HCT116 (cell line): ENCODE results near the gene RNF13. TPM values are rescaled to one million over a fixed set of nuclear protein-coding genes. Genes with fewer than 3 reads are reported as not detected.
A peak's percentile ranks its signal among the peaks of the same experiment; 100 is the strongest.

Source experiments
- ATAC-seq: fragments of 200-7000 bp; cut with Tn5 transposase; 2 replicates; pipeline ENCODE4 v1.9.1; 2020; ENCODE audit warnings: mild to moderate bottlenecking, moderate library complexity
- BruUV-seq: library from RNA; stranded (reverse); fragments of 400-500 nt; replicated peaks from 2 replicates; lab custom pipeline; 2021; lab: Mats Ljungman, UMichigan
- CTCF ChIA-PET: fragments of 300-600 bp; sonication (Branson Sonifier 250); formaldehyde crosslinking; loops from one replicate; lab custom pipeline; 2021; ENCODE audit warnings: antibody characterized with exemption; lab: Charles Lee
- POLR2A ChIA-PET: fragments of 300-600, 350-600 bp; sonication (Branson Sonifier 250); formaldehyde crosslinking; loops from one replicate; lab custom pipeline; 2021; ENCODE audit warnings: antibody characterized with exemption; lab: Charles Lee
- RAD21 ChIA-PET, 2 experiments: fragments of 300-600 bp; sonication (Branson Sonifier 250); formaldehyde crosslinking; loops; one replicate each; lab custom pipeline; 2023; ENCODE audit warnings: low total read pairs in 2 of 2; ENCODE audit not compliant: uncharacterized antibody in 2 of 2, unreplicated experiment in 2 of 2, low non-redundant PET in 1 of 2; lab: Charles Lee
- DNase-seq: peaks from one replicate; pipeline ENCODE4 v3.0.0-alpha.2; 2010; ENCODE audit warnings: low read depth, low spot score
- H2AFZ ChIP-seq: fragments of 200-600 bp; shearing (Covaris generic), sonication (generic); 2 replicates; pipeline ENCODE4 v1.6.1; 2017; ENCODE audit warnings: low read depth, mixed run types, mixed read lengths, antibody characterized with exemption, low read length; ENCODE audit not compliant: poor library complexity, severe bottlenecking
- H3K27ac ChIP-seq: 2 replicates; pipeline ENCODE4 v1.5.1; 2012; ENCODE audit warnings: low read depth, low read length
- H3K27me3 ChIP-seq: fragments of 200-600 bp; sonication (generic); 2 replicates; pipeline ENCODE4 v1.6.1; 2016; ENCODE audit warnings: mixed run types, low read length, mixed read lengths; ENCODE audit not compliant: insufficient read depth
- H3K36me3 ChIP-seq, 2 experiments: fragments of 200-500 bp in 1 of 2; fragments of 200-600 bp in 1 of 2; sonication (Bioruptor generic) in 1 of 2; sonication (generic) in 1 of 2; 2 replicates each; pipeline versions ENCODE4 v1.5.1 to v1.6.1; 2014 to 2016; ENCODE audit warnings: low read length in 2 of 2, inconsistent platforms in 1 of 2, mixed read lengths in 1 of 2, mixed run types in 1 of 2; ENCODE audit not compliant: insufficient read depth in 2 of 2, control insufficient read depth in 1 of 2
- H3K4me1 ChIP-seq, 2 experiments: fragments of 200-600 bp in 1 of 2; sonication (generic) in 1 of 2; 2 replicates each; pipeline versions ENCODE4 v1.5.1 to v1.6.1; 2012 to 2017; ENCODE audit warnings: low read length in 2 of 2, inconsistent platforms in 1 of 2, mild to moderate bottlenecking in 1 of 2, mixed read lengths in 1 of 2, mixed run types in 1 of 2, moderate library complexity in 1 of 2; ENCODE audit not compliant: insufficient read depth in 2 of 2, control insufficient read depth in 1 of 2
- H3K4me2 ChIP-seq: fragments of 200-600 bp; sonication (generic); 2 replicates; pipeline ENCODE4 v1.6.1; 2017; ENCODE audit warnings: mixed run types, low read length, mixed read lengths
- H3K4me3 ChIP-seq, 2 experiments: fragments of 200-600 bp in 1 of 2; sonication (generic) in 1 of 2; replicated peaks in 1 of 2; 2 replicates each; pipeline ENCODE4 v1.5.1; 2011 to 2016; ENCODE audit warnings: low read length in 2 of 2, control low read depth in 1 of 2, low read depth in 1 of 2, mild to moderate bottlenecking in 1 of 2, mixed read lengths in 1 of 2, mixed run types in 1 of 2
- H3K79me2 ChIP-seq: fragments of 200-600 bp; sonication (generic); 2 replicates; pipeline ENCODE4 v1.6.1; 2017; ENCODE audit warnings: mild to moderate bottlenecking, mixed run types, low read length, moderate library complexity, mixed read lengths; ENCODE audit not compliant: insufficient read depth
- H3K9ac ChIP-seq: fragments of 200-600 bp; sonication (generic); 2 replicates; pipeline ENCODE4 v1.6.1; 2016; ENCODE audit warnings: low read length, mixed read lengths
- H3K9me2 ChIP-seq: fragments of 200-600 bp; sonication (generic), shearing (Covaris generic); 2 replicates; pipeline ENCODE4 v1.6.1; 2017; ENCODE audit warnings: mixed run types, mild to moderate bottlenecking, moderate library complexity; ENCODE audit not compliant: insufficient read depth
- H3K9me3 ChIP-seq, 2 experiments: fragments of 200-500 bp in 1 of 2; fragments of 200-600 bp in 1 of 2; sonication (Bioruptor generic) in 1 of 2; sonication (generic) in 1 of 2; 2 replicates each; pipeline ENCODE4 v1.6.1; 2014 to 2017; ENCODE audit warnings: low read length in 2 of 2, mixed read lengths in 2 of 2, inconsistent platforms in 1 of 2, low read depth in 1 of 2, mild to moderate bottlenecking in 1 of 2, mixed run types in 1 of 2, moderate library complexity in 1 of 2; ENCODE audit not compliant: control insufficient read depth in 1 of 2, insufficient read depth in 1 of 2
- H4K20me1 ChIP-seq: fragments of 200-600 bp; sonication (generic), shearing (Covaris generic); 2 replicates; pipeline ENCODE4 v1.6.1; 2017; ENCODE audit warnings: mixed run types, mild to moderate bottlenecking, moderate library complexity; ENCODE audit not compliant: insufficient read depth
- RAD21 ChIP-seq: IDR thresholded peaks from 2 replicates; pipeline ENCODE4 v1.6.1; 2012; ENCODE audit warnings: low read depth, mild to moderate bottlenecking
- intact Hi-C: fragments of 100-400 bp; cut with micrococcal nuclease; formaldehyde crosslinking; loops from 2 replicates; pipeline ENCODE4 v1.10.0; 2022
- total RNA-seq: library from RNA; stranded (reverse); gene quantifications from one replicate; pipeline ENCODE4 v1.2.1, GENCODE V29; 2021; ENCODE audit not compliant: unreplicated experiment
- TF ChIP-seq, protein P1 (sequence below), 3 experiments: fragments of 200-600 bp in 1 of 3; sonication (generic) in 1 of 3; IDR thresholded peaks in 2 of 3; conservative IDR thresholded peaks in 1 of 3; 2 replicates each; pipeline ENCODE4 v1.5.1; 2012 to 2017; ENCODE audit warnings: low read depth in 2 of 3, low read length in 2 of 3, antibody characterized with exemption in 1 of 3, borderline replicate concordance in 1 of 3, control low read depth in 1 of 3, mild to moderate bottlenecking in 1 of 3, mixed read lengths in 1 of 3, mixed run types in 1 of 3, moderate library complexity in 1 of 3; ENCODE audit not compliant: insufficient read depth in 1 of 3
- TF ChIP-seq, protein P2 (sequence below): IDR thresholded peaks from 2 replicates; pipeline ENCODE4 v1.6.1; 2012; ENCODE audit warnings: low read depth

The RNF13 gene
- total RNA-seq, 1 experiment from 2014 or later = 39.9 TPM

DNA sequence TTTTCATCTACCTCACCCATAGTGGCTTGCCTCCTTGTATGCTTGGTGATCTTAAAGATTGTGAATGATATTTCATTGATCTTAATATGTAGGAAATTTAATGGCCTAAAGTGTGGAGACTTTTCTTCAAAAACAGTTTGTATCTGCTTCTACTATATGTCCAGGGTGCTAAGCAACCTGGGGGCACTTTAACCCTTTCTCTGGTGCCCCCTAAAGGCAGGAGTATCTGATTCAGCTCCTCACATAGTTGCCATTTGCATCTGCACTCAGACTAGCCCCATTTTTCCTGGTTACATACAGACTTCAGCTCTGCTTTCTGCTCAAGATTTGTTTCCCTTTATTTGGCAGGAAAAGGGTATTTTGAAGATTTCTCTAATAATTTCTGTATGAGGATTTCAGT, 162.9 kb downstream of the RNF13 start:
- Histone ChIP-seq H3K9ac (no peak overlapping the region), H3K9me3 (no peaks in the 10 kb centered on the region), H3K4me2 (no peak overlapping the region), H3K4me1 (peaks cover 0 to 13% of the 10 kb centered on the region in 2 experiments; a peak in 3 of 4 replicates), H3K27me3 (no peaks in the 10 kb centered on the region), H2AFZ (no peak overlapping the region), H3K4me3 (no peak overlapping the region), H3K79me2 (0 out of 2 replicates have a peak, but pooled peaks cover 6% of the 10 kb centered on the region), H3K27ac (no peak overlapping the region), H3K36me3 (no peaks in the 10 kb centered on the region), H3K9me2 (no peaks in the 10 kb centered on the region), H4K20me1 (no peaks in the 10 kb centered on the region)
- ChIA-PET POLR2A (no interaction called here), CTCF (no interaction called here), RAD21 (no interaction called here)
- intact Hi-C loops = no loop called here
- DNase-seq (no peak), ATAC-seq (no peak; the same call in 1 of the 2 replicates)
- TF ChIP-seq, protein P1, sequence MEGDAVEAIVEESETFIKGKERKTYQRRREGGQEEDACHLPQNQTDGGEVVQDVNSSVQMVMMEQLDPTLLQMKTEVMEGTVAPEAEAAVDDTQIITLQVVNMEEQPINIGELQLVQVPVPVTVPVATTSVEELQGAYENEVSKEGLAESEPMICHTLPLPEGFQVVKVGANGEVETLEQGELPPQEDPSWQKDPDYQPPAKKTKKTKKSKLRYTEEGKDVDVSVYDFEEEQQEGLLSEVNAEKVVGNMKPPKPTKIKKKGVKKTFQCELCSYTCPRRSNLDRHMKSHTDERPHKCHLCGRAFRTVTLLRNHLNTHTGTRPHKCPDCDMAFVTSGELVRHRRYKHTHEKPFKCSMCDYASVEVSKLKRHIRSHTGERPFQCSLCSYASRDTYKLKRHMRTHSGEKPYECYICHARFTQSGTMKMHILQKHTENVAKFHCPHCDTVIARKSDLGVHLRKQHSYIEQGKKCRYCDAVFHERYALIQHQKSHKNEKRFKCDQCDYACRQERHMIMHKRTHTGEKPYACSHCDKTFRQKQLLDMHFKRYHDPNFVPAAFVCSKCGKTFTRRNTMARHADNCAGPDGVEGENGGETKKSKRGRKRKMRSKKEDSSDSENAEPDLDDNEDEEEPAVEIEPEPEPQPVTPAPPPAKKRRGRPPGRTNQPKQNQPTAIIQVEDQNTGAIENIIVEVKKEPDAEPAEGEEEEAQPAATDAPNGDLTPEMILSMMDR (IDR thresholded peaks at IDR 0.05 in 2 of 3, conservative IDR thresholded peaks at IDR 0.05 in 1 of 3; ENCODE audit: borderline replicate concordance in 1 of 3, insufficient read depth in 1 of 3, low read depth in 2 of 3, low read length in 2 of 3) = peak in 2 of 3 experiments; percentile 31 to 41; a peak in 2 of 6 replicates
- TF ChIP-seq RAD21 = peak; percentile 37; the same call in 1 of the 2 replicates
- TF ChIP-seq, protein P2, sequence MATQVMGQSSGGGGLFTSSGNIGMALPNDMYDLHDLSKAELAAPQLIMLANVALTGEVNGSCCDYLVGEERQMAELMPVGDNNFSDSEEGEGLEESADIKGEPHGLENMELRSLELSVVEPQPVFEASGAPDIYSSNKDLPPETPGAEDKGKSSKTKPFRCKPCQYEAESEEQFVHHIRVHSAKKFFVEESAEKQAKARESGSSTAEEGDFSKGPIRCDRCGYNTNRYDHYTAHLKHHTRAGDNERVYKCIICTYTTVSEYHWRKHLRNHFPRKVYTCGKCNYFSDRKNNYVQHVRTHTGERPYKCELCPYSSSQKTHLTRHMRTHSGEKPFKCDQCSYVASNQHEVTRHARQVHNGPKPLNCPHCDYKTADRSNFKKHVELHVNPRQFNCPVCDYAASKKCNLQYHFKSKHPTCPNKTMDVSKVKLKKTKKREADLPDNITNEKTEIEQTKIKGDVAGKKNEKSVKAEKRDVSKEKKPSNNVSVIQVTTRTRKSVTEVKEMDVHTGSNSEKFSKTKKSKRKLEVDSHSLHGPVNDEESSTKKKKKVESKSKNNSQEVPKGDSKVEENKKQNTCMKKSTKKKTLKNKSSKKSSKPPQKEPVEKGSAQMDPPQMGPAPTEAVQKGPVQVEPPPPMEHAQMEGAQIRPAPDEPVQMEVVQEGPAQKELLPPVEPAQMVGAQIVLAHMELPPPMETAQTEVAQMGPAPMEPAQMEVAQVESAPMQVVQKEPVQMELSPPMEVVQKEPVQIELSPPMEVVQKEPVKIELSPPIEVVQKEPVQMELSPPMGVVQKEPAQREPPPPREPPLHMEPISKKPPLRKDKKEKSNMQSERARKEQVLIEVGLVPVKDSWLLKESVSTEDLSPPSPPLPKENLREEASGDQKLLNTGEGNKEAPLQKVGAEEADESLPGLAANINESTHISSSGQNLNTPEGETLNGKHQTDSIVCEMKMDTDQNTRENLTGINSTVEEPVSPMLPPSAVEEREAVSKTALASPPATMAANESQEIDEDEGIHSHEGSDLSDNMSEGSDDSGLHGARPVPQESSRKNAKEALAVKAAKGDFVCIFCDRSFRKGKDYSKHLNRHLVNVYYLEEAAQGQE = no peak
- no TSS peak for BruUV-seq
